HG02884 (cell line): Measurements from ENCODE around the gene SPTBN5.
"Not testable (repeated sequence)": the region's sequence is repeated elsewhere in the genome, so short reads cannot be mapped to it uniquely, and the experiment has no call there.

Experiments
- ATAC-seq: cut with Tn5 transposase; IDR thresholded peaks from one replicate; pipeline ENCODE4 v1.9.1; 2021; ENCODE audit warnings: mild to moderate bottlenecking, moderate library complexity; ENCODE audit not compliant: unreplicated experiment

Gene SPTBN5

DNA sequence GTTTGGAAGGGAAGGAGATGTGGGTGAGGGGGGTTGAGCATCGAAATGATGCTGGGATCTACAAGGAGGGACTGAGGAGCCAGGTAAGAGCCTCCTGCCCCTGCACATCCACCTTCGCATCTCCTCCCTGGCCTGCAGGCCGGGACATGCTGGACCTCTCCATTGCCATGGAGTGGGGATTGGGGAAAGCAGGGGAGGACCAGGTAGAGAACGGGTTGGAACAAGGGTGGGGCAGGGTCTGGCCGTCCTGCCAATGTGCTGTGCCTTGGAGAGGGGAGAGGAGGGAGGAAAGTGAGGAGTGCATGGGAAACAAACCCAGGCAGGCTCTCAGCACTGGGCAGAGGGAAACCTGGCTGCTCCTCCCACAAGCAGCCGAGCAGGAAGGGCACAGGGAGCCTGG is 44.6 kb downstream of the SPTBN5 start:
- no peak for ATAC-seq

DNA sequence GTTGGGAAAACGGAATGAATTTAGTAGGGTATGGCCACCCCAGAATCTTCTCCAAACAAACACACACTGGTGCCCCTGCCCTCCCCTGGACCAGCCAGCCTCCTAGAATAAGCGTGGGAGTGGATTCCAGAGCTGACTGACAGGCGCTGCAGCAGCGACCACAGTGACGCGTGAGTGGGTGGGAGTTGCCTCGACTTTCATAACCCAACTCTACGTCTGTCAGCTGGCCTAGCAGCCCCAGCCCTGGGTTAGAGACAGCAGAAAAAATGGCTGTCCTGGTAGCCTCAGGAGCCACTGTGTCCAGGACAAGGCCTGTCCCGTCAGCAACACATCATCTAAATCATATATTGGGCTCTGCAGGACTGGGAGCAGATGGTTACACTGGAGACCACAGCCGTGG is 45.2 kb downstream of the SPTBN5 start:
- ATAC-seq, result no peak

GRCh38 chr15:41847981-41848380 is 45.9 kb downstream of the SPTBN5 start:
- ATAC-seq, result no peak

- ATAC-seq, result no peak
These were observed 46.6 kb downstream of the SPTBN5 start for GRCh38 chr15:41847206-41847605.

- no peak for ATAC-seq
These were observed 49.0 kb downstream of the SPTBN5 start for GRCh38 chr15:41844814-41845213.

- no peak for ATAC-seq
These were observed 50.3 kb downstream of the SPTBN5 start for GRCh38 chr15:41843571-41843970.

DNA sequence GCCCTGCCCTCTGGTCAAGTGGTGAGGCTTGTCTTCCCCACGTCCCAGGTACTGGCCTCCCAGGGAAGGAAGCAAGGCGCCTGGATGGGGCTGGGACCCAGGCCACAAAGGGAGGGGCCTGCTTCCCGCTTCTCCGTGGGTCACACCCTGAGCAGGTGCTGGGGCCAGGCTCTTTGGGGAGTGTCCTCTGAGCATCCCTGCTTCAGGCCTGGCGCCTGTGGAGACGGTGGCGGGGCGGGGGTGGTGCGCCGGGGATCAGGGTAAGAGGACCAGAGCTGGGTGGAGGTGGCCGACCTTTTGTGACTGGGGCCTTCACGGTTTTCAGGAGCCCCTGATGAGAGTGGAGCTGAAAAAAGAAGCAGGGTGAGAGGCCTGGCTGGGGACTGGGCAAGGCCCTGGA is 51.6 kb downstream of the SPTBN5 start:
- no peak for ATAC-seq

DNA sequence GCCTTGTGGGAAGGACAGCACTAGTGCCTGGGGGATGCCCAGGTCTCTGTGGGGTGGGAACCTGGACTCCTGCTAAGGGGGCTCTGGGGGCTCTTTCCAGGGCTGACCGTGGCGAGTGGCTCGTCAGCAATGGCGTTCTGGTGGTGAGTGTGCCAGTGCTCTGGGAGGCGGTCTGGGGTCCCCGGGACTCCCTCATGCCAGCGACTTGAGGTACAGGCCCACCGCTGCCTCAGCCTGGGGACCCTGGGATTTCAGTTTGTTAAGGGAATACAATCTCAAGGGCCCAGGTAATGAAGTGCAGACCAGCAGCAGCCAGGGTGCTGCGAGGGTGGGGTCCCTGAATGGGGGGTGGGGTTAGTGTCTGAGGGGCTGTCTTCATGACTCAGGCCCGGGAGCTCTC is 52.7 kb downstream of the SPTBN5 start:
- no peak for ATAC-seq

DNA sequence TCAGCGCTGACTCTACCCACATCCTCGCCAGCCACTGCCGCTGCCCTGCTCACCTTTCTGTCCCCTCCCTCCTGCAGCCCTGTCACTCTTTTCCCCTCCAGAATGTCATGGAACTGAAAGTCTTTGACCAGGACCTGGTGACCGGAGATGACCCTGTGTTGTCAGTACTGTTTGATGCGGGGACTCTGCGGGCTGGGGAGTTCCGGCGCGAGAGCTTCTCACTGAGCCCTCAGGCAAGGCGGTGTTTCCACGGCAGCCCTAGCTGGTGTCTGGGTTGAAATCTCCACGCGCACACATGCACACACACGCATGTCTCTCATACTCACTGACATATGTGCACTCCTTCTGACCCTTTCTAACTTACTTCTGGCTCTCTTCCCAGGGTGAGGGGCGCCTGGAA is 53.2 kb downstream of the SPTBN5 start:
- no peak for ATAC-seq

DNA sequence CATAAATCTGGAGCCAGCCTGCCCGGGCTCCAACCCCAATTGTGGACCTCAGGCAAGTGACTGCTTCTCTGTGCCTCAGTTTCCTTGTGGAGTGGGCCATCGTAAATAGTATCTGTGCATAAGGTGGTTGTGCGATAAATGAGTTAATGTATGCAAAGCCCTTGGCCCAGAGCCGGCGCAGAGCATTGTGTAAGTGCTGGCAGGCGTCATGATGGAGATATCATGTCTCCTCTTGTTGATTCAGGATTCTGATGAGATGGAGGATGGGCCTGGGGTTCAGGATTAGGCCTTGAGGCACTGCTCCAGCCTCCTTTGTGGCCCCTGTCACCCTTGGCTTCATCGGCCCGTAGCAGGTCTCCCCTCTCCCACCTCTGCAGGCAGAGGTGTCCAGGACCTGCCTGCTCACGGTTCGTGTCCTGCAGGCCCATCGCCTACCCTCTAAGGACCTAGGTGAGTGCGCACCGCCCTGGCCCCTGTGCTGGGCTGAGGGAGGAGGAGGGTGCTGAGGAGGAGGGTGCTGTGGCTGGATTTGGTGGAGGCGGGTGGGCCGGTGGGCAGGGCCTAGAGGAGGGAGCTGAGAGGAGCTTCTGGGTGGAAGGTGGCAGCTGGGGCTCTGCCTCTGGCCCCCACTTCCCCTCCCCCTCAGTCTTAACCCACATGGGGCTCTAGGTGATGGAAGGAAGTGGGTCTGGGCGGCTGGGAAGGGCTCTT is 53.9 kb downstream of the SPTBN5 start:
- no peak for ATAC-seq

DNA sequence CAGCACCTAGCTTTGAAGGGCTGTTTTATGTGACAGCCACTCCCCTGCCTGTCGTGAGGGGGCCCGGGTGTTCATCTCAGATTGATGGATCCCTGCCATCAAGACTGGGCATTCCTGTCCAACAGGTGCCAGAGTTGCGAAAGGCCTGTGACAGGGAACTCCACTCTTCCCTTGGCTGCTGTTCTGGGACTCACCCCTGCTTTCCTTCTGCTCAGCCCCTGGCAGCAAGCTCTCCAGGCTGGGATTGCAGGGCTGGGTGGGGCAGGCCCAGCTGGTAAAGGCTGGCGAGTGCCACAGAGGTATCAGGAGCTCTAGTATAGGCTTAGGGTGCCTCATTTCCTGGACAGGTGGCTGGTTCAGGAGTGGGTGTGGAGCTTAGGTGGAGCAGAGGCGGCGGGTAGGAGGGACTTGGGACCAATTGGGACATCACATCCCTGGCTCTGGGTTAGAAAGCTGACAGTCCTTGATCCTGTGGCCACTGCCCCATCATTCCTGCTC is 55.4 kb downstream of the SPTBN5 start, which contains the start of gene PLA2G4B:
PLA2G4B (plus strand) TSS at position 448 of the 498 bp plus-strand sequence. CDS start 67 bp downstream, outside the sequence.
- no peak for ATAC-seq

- no peak for ATAC-seq
These were observed 57.0 kb downstream of the SPTBN5 start for GRCh38 chr15:41836713-41837454.

DNA sequence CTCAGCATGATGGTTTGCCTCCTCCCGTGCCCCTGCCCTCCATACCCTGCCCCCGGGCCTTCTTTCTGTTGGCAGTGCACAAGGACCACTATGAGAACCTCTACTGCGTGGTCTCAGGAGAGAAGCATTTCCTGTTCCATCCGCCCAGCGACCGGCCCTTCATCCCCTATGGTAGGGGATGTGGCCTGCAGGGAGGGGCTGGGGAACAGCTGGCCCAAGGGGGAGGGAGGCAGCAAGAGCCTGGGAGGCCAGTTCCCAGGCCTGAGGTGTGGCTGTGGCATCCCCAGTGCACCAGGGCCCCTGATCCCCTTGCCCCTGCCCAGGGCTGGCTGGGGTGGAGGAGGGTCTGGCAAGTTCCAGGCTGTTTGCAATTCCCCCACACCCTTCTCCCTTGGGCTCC is 57.8 kb downstream of the SPTBN5 start:
- no peak for ATAC-seq

- ATAC-seq, result no peak
These were observed 59.8 kb downstream of the SPTBN5 start for GRCh38 chr15:41834096-41834495.

DNA sequence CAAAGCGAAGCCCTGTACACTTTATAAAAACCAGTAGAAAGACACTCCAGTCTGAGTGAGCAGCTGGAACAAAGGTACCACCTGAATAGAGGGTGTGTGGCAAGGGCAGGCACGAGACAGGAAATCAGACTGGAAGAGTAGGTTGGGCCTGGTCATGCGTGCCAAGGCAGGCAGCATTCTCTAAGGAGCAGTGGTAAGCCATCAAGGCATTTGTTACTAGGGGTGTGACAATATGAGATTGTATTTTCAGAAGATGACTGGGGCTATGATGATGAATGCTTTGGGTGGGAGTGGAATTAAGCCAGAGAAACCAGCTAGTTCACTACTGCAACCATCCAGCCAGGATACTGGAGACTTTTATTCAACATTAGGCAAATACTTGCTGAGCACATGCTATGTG is 61.0 kb downstream of the SPTBN5 start:
- no peak for ATAC-seq

DNA sequence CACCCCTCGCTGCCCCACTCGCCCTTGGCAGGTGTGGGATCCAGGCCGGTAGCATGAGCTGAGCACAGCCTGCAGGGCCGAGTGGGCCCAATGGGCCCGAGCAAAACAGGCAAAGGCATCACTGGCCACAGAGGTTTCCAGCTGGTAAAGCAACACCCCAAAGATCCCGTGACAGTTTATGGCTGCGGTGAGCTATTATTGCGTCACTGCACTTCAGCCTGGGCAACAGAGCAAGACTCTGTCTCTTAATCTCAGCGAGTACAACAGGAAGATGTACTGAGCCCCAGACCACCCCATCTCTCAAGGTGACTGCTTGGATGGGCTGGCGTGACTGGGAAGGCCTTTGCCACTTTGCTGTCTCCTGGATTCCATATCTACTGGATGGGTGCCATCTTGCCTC is 61.6 kb downstream of the SPTBN5 start:
- no peak for ATAC-seq

DNA sequence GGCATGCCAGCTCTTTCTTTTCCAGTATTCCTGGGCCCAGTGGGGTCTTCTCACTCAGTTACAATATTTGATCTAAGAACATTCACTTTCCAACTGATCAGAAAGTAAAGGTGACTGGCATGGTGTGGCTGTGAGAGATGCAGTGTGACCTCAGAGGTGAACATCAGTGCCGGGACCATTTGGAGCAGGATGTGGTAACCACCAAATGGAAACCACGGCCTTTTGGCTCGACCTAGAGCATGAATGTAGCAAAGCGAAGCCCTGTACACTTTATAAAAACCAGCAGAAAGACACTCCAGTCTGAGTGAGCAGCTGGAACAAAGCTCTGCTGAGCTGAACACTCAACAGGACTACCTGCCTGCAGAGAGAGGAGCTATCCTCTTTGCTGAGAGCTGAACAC is 62.6 kb downstream of the SPTBN5 start:
- not testable (repeated sequence) for ATAC-seq

- ATAC-seq, result no peak
These were observed 63.8 kb downstream of the SPTBN5 start for GRCh38 chr15:41829959-41830646.

- no peak for ATAC-seq
These were observed 65.1 kb downstream of the SPTBN5 start for GRCh38 chr15:41828807-41829141.

DNA sequence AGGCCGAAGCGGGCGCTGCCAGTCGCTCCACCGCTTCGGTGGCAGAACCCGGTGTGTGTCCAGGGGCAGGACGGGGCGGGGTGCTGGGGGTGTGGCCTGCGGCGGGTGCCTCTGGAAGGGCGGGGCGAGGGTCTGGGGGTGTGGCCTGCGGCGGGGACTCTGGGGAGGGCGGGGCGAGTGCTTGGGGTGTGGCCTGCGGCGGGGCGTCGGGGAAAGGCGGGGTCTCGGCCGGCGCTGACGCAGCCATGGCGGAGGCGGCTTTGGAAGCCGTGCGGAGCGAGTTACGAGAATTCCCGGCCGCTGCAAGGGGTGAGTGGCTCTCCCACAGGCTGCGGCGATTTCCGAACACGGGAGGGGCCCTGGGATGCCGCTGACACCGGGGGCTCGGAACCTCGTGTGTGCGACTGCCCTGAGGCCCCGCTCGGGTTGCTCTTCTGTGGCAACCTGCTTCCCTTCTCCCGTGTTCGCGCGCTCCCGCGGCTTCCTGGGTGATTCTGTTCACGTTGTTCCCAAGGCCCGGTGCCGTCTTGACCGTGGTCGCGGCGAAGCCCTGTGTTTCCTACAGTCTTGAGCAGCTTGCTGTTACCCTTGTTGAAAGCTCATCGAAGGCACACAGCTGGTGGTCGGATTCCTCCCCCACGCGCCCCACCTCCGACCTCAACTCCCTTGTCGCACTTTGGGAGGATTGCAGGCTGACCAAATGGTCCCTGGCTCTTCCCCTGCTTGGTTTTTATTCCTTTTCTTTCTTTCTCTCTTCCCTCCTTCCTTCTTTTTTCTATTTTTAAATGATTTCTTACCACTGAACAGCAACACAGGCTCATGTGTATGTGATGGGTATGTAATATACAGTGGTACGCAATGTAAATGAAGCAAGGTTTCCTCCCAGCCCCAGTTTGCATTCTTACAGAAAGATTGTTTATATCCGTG is 65.7 kb downstream of the SPTBN5 start, which contains the start of gene JMJD7:
JMJD7 (plus strand) TSS at position 213 of the 927 bp plus-strand sequence; CDS start at position 246, 33 bp downstream.
- ATAC-seq, result peak; percentile 56
